NCI-H82 treated with DMSO at 0.1 percent for 48 hours (cell line): Measurements from ENCODE around the gene RPRD2.
"Not testable (repeated sequence)": the region's sequence is repeated elsewhere in the genome, so short reads cannot be mapped to it uniquely, and the experiment has no call there.

Experiments
- DNase-seq: peaks from one replicate; lab custom pipeline; 2025; ENCODE audit not compliant: unreplicated experiment; lab: John Stamatoyannopoulos, UW

Gene RPRD2

DNA sequence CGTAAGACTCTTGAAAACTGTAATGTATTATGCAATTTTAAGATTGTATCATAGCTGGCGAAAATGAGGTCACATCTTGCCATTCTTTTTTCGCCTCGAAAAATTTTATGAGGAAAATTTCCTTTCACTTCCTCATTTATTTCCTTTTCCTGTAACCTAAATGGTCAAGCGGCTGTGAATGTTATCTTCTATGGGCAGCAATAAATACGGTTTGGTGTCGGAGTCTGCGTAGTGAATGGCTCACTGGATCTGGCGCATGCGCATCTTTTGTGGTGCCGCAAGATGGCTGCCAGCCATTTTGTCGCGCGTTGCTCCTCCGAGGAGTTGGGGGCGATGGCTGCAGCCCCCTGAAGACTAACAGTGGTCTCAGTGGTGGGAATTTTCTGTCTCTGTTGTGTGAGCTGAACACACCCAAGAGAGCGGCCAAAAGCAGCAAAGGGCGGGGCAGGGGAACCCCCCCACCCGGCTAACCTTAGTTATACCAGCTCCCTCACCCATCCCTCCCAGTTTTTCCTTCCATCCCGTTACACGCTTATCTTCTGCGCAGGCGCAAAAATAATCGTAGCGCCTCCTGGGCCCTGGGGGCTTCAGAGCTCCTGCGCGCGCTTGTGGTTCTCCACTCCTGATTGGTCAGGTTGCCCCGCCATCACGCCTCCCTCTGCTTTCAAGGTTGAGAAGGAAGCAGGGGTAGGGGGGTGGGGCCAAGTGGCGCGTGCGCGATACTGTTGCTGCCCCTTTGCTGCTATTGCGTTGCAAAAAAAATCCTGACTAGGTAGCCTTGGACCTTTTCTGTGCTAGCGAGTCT, at the start of gene RPRD2:
TSS of gene RPRD2 (plus strand) at position 722 of the 805 bp plus-strand sequence. CDS start 568 bp downstream, outside the sequence.
- peak; percentile 99 for DNase-seq

DNA sequence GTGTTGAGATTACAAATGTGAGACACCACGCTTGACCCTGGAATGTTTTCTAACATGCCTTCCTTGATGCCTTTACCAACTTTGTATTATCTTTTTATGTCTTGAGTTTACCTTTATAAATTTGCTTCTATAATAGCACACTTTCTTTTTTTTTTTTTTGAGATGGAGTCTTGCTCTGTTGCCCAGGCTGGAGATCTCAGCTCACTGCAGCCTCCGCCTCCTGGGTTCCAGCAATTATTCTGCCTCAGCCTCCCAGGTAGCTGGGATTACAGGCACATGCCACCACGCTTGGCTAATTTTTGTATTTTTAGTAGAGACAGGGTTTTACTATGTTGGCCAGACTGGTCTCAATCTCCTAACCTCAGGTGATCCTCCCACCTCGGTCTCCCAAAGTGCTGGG, 49.3 kb upstream of the RPRD2 start:
- DNase-seq: not testable (repeated sequence)

DNA sequence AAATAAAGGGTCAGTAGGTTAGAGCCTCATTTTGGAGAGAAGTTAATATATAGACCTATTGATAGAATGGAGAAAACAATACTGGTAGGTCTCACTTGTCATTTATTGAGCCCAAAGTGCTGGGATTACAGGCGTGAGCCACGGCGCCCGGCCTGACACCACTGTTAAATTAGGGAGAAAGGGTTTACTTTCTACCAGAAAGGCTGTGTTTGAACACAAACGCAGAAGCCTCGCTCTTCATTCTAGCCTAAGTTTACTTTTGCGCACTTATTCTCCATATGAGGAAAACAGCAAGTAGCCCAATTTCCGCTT, 43.3 kb upstream of the RPRD2 start:
- DNase-seq: no peak

DNA sequence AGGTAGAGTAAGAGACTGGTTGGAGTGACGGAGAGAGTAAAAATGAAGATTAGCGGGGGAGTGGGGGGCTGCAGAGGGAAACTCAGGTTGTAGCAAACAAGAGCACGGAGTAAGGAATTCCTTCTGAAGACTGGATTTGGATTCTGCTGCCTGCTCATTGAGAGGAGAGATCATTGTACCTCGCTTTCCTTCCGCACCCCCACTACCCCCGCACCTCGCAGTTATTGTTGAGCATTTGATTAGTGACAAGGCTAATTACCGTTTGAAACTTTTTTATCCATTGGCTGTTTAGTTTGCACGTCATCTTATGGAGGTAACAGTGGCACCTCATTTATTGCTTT, 42.2 kb upstream of the RPRD2 start:
- DNase-seq: no peak

DNA sequence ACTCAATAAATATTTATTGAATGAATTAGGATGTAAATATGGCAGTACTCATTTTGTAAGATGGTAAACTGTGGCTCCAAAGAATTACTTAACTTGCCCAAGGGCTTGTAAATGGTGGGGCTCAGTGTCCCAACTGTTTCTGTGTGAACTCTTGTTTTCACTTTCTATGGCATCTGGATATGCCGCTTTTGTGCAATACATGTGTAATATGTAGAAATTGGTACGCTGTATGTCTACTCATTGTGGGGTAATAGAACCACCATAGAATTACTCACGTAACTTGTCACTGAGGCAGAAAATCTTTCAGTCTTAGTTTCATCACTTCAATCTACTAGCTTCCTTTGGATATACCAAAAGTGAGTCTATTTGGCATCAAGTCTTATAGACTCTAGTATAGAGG, 41.6 kb upstream of the RPRD2 start:
- no peak for DNase-seq

DNA sequence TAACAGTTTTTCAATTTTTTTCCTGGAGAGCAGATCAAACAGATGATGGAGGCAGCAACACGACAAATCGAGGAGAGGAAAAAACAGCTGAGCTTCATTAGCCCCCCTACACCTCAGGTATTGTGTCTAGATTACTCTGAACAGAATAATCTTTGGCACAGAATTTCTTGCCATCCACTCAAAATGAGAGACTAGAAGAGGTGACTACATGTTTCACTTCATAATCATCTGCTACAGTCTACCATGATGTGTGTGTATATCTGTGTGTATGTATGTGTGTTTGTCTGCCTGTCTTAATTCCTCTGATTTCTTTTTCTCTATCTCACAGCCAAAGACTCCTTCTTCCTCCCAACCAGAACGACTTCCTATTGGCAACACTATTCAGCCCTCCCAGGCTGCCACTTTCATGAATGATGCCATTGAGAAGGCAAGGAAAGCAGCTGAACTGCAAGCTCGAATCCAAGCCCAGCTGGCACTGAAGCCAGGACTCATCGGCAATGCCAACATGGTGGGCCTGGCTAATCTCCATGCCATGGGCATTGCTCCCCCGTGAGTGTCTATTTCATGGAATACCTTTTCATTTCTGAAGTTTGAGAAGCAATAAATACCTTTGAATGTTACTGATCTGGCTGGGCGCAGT, 31.2 kb upstream of the RPRD2 start:
- DNase-seq: no peak

DNA sequence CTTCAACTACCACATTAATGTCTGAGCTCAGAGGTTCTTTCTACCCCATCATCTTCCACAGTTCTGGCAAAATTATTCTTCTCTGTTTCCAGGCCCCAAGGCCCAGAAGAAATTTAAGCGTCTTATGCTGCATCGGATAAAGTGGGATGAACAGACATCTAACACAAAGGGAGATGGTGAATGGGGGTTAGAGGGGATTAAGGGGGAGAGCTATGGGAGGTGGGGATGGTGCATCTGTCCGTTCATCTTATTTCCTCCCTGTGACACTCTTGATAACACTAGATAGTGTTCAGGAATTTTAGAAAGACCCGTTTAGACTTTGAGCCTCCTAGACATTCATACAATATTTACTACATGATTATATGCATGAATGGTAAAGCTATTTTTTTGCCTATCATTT, 17.6 kb upstream of the RPRD2 start:
- DNase-seq: peak; percentile 70

DNA sequence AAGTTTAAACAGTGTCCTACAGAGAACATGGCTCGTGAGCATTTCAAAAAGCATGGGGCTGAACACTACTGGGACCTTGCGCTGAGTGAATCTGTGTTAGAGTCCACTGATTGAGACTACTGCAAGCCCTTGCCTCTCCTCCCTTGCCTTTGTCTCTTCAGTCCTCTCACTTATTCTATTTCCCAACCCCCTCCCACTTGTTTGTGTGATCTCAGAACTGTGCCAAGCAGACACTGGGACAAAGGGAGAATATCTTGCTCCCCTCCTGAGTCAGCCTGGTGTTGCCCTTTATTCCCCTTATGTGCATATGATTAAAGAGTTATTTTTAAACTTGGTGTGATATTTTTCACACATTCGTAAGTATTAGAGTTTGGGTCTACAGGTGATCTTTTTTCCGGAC, 11.1 kb upstream of the RPRD2 start:
- no peak for DNase-seq

DNA sequence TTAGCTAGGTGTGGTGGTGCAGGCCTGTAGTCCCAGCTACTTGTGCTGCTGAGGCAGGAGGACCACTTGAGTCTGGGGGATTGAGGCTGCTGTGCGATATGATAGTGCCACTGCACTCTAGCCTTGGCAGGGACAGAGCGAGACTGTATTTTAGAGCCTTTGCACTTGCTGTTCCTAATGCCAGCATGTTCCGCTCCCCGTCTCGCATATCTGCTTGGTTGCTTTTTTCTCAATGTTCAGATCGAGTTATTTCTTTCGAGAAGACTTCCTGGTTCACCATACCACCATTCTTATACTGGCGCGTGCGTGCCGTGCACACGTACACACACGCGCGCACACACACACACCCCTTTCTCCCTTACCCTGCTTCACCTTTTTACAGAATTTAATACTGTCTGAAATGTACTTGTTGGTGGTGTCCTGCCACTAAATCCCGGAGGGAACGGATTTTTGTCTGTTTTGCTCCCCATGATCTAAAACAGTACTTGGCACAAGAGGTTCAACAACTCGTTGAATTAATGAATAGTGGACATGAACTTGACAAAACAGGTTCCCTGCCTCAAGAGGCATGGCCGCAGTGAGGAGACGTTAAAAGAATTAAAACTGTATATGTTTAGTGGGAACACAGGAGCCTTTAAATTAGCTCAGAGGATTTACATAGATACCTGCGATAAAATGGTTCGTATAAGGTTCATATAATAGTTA, 1.1 kb upstream of the RPRD2 start:
- DNase-seq: no peak

DNA sequence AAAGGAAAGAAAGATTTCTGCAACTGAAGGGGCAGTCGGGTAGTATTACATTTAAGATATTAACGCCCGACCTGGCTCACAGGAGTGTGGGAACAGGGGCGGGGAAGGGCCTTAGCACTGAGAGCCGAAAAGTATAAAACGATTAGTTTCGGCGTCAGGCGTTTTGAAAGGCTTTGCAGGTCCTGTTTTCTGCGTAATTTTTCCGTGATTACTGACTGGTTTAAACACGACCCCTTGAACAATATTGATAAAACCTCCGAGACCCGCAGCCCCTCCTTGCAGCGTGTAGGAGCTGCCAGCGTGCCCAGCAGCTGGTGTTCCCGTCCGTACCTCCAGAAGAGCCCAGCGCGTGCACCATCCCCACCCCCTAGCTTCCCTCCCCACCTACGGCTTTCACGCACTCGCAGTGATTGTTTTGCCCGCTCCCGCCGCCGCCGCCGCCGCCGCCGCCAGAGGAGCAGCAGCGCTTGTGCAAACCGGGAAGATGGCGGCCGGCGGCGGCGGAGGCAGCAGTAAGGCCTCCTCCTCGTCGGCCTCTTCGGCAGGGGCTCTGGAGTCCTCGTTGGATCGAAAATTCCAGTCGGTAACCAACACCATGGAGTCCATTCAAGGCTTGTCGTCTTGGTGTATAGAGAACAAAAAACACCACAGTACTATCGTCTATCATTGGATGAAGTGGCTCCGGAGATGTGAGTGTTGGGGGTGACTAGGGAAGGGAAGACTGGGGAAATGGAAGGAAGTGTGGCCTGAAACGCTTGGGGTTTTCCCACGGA, 470 bp downstream of the RPRD2 start:
- peak; percentile 84 for DNase-seq

DNA sequence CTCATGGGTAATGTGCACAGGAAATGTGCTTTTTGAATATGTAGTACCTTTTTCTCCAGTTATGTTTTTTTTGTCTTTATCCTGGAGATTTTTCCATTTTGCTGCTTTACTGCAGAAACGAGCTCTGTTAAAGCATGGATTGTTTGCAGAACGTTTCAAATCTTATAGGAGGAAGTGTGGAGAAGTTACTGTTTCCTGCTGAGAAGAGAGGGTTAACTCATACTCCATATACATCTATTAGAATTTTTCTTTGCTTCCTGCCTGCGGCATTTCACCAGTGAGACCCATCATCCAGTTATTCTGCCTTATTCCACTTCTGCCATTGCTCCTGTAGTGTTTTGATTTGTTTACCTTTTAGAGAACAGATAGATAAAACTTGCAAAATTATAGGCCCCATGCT, 2.0 kb downstream of the RPRD2 start:
- no peak for DNase-seq

DNA sequence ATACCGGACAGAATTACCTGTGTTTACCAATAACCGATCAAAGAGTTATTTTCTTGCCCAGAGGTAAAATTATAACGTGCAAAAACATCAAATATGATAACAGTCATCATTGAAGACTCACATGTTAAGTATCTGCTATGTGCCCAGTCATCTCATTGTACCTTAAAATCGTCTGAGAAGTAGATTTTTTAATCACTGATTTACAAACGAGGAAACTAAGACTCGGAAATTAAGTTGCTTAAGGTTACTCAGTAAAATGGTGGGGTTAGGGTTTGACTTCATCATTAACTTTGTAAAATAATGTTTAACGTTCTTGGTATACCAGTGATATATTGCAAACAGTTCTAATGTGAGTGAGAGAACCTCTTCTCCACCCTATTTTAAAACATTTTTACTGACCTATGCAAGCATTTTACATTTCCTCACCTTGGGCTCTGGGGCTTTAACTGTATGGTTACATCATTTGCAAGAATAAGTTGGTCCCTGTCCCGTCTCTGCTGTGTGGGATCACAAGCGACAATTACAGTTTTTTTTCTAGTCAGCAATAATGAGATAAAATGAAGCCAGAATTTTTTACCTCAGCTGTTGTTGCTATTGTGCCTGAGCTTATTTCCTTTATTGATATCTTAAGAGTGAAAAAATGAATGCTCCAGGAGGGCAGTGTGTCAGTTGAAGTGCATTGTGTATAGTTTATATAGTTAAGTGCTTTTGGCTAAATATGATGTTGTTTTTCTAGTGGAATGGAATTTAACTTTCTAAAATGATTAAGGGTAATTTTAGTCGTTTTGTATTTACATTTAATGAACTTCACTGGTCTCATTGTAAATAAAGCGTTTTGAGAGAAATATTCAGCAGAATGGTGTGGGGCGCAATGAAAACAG, 2.7 kb downstream of the RPRD2 start:
- no peak for DNase-seq

DNA sequence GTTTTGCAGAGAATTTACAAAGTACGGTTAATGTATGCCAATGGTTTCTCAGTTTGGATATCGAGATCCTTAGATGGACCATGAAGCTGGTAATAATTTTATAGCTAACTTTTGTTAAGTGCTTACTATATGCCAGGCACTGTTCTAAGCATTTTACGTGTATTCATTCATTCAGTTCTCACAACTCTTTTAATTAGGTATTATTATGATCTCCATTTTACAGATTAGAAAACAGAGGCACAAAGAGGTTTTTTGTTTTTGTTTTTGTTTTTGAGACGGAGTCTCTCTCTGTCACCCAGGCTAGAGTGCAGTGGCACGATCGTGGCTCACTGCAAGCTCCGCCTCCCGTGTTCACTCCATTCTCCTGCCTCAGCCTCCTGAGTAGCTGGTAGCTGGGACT, 7.2 kb downstream of the RPRD2 start:
- no peak for DNase-seq

DNA sequence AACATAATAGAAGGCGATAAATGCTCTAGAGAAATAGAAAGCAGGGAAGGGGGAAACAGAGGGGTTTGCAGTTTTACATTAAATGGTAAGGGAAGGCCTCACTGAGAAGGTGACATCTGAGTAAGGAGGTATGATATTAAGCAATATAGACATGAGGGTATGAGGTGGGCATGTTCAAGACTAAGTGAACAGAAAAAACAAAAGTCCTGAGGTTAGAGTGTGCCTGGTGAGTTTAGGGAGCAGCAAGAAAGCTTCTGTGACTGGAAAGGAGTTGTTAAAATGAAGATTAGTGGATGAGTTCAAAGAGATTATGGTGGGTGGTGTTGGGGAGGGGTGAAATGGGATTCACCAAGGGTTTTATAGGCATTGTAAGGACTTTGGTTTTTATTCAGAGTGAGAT, 8.6 kb downstream of the RPRD2 start:
- DNase-seq: peak; percentile 63

DNA sequence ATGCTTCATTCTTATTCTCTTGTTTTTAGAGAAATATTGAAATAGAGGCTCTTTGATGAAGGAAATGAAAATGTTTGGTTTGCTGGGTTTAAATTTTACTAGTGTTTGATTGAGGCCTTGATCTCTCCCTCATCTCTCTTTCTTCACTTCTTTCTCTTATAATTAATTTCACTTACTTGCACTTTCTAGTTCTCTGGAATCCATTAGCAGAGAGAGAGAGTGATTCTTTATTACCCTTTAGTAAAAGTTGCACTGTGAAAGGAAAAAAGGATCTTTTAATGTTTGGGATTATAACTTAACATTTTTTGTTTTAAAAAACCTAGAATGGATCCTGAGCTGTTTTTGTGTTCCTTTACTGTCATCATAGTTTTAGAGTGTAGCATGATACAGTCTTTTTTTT, 12.2 kb downstream of the RPRD2 start:
- no peak for DNase-seq

DNA sequence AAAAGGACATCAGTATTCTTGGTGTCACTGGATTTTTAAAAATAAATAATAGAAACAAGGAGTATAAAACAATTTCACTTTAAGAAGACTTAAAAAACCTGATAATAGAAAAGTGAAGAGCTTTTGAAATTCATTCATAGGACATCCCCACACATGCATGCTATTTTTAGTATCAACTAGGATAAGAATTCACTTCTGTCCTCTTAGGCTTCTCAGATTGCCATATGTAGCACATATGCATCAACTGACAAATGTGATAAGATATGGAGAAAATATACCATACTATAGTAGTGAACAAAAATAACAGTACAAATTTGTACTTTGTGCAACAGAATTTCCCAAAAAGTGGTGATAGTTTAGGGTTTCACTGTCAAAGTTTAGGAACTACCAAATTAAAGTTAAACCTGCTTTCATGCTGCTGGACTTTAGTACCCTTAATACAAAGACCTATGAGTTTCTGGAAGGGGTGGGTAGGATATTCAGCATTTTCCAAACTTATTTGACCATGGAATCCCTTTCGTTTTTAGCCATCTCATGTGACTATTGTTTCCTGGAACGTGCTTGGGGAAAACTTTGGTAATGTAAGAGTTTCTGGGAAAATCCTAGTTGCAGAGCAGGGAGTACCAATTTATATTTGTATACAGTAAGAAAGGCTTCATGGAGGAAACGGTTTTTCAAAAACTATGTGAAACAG, 19.8 kb downstream of the RPRD2 start:
- DNase-seq: no peak

DNA sequence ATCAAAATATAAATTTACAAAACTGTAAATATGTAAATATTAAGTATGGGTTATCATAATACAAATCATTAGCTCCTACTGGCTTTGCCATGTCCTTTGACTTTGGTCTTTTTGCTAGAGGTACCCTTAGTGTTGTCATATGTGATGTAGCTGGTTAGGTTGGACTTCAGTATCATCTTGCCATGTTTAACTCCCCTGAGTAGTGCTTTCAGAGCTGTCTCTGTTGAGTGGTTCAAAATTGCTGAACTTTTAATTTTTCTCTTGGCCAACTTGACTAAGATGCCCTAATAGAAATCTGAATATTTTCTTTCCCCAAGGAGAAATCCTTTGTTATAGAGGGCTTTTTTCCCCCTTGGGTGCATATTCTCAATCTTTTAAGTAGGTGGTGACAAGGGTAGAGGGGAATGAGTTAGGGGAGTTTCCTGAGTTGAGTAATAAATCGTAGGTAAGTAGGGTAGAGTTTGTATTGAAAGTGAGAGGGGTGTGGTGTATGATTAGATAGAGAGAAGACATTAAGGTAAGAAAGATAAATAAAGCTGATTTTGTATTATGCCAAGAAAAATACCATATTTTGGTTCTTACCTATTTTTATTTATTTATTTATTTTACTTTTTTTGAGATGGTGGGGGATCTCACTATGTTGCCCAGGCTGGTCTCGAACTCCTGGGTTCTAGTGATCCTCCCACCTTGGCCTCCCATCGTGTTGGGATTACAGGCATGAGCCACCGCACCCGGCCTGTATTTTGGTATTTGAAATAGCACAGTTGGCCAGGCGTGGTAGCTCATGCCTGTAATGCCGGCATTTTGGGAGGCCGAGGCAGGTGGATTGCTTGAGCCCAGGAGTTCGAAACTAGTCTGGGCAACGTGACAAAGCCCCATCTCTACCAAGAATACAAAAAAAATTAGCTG, 21.8 kb downstream of the RPRD2 start:
- no peak for DNase-seq

DNA sequence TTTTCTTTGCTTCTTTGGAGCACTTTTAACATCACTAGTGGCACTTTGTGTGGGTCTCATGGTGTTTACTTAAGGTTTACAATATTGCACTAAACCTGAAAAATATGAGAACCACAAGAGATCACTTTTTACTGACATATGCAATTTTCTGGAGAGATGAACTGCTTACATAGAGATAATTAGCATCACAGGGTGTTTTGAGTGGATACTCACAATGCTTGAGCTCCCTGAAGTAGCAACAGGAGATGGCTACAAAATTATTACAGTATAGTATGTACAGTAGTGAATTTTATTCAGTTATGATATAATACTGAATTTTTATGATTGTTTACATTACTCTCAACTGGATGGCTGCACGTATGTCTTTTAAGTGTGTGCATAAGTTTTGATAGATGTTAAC, 22.6 kb downstream of the RPRD2 start:
- DNase-seq: no peak

DNA sequence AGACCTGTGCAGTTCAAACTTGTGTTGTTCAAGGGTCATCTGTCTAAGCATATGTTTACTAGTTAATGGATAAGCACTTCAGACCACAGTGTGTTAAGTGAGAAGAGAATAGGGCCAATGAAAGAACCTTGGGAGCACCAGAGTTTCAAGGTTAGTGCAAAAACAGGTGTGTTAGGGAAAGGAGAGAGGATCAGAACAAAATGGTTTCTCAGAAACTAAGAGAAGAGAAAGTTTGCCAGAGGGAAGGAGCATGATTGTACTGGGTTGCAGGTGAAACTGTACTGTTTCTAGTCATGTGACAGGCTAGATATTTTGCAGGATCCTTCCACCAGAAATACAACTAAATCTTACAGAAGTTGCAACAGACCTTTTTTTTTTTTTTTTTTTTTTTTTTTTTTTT, 23.3 kb downstream of the RPRD2 start:
- DNase-seq: no peak
